ENCODE data around the gene GIPR. TPM values are rescaled to one million over a fixed set of nuclear protein-coding genes. Genes with fewer than 3 reads are reported as not detected.

The GIPR gene
- total and polyA plus RNA-seq, 2 of the 13 experiments (the other 11 are each of a cell fraction or from before 2014, with no cell fraction given): 0.15 to 1.2 TPM

DNA sequence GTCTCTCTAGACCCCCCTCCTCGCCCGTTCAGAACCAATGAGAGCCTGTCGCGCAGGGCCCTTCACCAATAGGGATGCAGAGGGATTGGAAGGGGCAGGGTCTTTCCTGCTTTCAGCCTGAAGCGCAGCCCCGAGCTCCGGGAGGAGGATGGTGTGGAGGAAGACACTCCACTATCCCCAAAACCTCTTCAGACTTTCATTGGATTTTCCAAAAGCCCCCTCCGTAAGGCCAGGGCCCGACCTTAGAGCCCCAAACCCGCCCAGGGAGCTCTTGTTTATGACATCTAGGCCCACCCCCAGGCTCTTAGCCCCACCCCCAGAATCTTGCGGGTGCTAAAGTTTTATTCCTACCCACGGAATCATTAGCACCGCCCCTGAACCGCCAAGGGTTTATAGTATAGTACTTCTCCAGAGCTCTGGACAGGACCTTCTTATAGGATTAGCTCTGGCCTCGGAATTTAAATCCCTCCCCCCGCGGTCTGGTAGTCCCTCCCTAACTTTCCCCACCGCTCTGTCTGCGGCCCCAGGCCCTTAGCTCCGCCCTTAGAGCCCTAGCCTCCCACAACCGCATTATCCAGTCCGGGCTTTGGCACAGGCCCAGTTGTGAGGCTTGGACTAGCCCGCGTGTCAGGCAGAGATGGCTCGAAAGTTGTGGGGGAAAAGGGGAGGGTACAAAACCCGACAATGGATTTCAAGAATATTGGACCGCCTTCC lies 22.2 kb upstream of the GIPR start (continued):
- TF ChIP-seq, protein P1, sequence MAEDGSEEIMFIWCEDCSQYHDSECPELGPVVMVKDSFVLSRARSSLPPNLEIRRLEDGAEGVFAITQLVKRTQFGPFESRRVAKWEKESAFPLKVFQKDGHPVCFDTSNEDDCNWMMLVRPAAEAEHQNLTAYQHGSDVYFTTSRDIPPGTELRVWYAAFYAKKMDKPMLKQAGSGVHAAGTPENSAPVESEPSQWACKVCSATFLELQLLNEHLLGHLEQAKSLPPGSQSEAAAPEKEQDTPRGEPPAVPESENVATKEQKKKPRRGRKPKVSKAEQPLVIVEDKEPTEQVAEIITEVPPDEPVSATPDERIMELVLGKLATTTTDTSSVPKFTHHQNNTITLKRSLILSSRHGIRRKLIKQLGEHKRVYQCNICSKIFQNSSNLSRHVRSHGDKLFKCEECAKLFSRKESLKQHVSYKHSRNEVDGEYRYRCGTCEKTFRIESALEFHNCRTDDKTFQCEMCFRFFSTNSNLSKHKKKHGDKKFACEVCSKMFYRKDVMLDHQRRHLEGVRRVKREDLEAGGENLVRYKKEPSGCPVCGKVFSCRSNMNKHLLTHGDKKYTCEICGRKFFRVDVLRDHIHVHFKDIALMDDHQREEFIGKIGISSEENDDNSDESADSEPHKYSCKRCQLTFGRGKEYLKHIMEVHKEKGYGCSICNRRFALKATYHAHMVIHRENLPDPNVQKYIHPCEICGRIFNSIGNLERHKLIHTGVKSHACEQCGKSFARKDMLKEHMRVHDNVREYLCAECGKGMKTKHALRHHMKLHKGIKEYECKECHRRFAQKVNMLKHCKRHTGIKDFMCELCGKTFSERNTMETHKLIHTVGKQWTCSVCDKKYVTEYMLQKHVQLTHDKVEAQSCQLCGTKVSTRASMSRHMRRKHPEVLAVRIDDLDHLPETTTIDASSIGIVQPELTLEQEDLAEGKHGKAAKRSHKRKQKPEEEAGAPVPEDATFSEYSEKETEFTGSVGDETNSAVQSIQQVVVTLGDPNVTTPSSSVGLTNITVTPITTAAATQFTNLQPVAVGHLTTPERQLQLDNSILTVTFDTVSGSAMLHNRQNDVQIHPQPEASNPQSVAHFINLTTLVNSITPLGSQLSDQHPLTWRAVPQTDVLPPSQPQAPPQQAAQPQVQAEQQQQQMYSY (CRISPR knock-in tag; IDR thresholded peaks at IDR 0.05): peak; percentile 99
- TF ChIP-seq RAD21 (CRISPR knock-in tag; IDR thresholded peaks at IDR 0.05) (peak; percentile 10; the same call in 1 of the 2 replicates), ZNF616 (CRISPR knock-in tag; IDR thresholded peaks at IDR 0.05; ENCODE audit: low read depth) (no peak), ZNF432 (CRISPR knock-in tag; IDR thresholded peaks at IDR 0.05; ENCODE audit: borderline replicate concordance) (no peak), U2AF1 (optimal IDR thresholded peaks at IDR 0.05; ENCODE audit: low read depth, low read length) (no peak), SATB2 (CRISPR knock-in tag; IDR thresholded peaks at IDR 0.05) (no peak), ZNF335 (CRISPR knock-in tag; IDR thresholded peaks at IDR 0.05) (0 out of 2 replicates have a peak, but pooled peaks have one; percentile 46), SP1 (IDR thresholded peaks at IDR 0.05) (no peak), SP1 (CRISPR knock-in tag; IDR thresholded peaks at IDR 0.05) (peak; percentile 53; the same call in 1 of the 2 replicates), ZFP82 (CRISPR knock-in tag; IDR thresholded peaks at IDR 0.05; ENCODE audit: borderline replicate concordance) (no peak), KDM1A (CRISPR knock-in tag; IDR thresholded peaks at IDR 0.05) (peak; percentile 89), HOXA3 (CRISPR knock-in tag; IDR thresholded peaks at IDR 0.05) (no peak)
- TF ChIP-seq, protein P2, sequence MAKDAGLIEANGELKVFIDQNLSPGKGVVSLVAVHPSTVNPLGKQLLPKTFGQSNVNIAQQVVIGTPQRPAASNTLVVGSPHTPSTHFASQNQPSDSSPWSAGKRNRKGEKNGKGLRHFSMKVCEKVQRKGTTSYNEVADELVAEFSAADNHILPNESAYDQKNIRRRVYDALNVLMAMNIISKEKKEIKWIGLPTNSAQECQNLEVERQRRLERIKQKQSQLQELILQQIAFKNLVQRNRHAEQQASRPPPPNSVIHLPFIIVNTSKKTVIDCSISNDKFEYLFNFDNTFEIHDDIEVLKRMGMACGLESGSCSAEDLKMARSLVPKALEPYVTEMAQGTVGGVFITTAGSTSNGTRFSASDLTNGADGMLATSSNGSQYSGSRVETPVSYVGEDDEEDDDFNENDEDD (CRISPR knock-in tag; IDR thresholded peaks at IDR 0.05; ENCODE audit: borderline replicate concordance): peak; percentile 22; the same call in 1 of the 2 replicates
- TF ChIP-seq, protein P3, sequence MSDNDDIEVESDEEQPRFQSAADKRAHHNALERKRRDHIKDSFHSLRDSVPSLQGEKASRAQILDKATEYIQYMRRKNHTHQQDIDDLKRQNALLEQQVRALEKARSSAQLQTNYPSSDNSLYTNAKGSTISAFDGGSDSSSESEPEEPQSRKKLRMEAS (IDR thresholded peaks at IDR 0.05): peak; percentile 37; the same call in 1 of the 2 replicates
- TF ChIP-seq, protein P4, sequence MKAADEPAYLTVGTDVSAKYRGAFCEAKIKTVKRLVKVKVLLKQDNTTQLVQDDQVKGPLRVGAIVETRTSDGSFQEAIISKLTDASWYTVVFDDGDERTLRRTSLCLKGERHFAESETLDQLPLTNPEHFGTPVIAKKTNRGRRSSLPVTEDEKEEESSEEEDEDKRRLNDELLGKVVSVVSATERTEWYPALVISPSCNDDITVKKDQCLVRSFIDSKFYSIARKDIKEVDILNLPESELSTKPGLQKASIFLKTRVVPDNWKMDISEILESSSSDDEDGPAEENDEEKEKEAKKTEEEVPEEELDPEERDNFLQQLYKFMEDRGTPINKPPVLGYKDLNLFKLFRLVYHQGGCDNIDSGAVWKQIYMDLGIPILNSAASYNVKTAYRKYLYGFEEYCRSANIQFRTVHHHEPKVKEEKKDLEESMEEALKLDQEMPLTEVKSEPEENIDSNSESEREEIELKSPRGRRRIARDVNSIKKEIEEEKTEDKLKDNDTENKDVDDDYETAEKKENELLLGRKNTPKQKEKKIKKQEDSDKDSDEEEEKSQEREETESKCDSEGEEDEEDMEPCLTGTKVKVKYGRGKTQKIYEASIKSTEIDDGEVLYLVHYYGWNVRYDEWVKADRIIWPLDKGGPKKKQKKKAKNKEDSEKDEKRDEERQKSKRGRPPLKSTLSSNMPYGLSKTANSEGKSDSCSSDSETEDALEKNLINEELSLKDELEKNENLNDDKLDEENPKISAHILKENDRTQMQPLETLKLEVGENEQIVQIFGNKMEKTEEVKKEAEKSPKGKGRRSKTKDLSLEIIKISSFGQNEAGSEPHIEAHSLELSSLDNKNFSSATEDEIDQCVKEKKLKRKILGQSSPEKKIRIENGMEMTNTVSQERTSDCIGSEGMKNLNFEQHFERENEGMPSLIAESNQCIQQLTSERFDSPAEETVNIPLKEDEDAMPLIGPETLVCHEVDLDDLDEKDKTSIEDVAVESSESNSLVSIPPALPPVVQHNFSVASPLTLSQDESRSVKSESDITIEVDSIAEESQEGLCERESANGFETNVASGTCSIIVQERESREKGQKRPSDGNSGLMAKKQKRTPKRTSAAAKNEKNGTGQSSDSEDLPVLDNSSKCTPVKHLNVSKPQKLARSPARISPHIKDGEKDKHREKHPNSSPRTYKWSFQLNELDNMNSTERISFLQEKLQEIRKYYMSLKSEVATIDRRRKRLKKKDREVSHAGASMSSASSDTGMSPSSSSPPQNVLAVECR (CRISPR knock-in tag; IDR thresholded peaks at IDR 0.05; ENCODE audit: borderline replicate concordance): no peak
